NCI-H774 (cell line): ENCODE data around the gene USPL1.

Experiments
- DNase-seq: peaks from one replicate; lab custom pipeline; 2025; lab: John Stamatoyannopoulos, UW

USPL1 gene

DNA sequence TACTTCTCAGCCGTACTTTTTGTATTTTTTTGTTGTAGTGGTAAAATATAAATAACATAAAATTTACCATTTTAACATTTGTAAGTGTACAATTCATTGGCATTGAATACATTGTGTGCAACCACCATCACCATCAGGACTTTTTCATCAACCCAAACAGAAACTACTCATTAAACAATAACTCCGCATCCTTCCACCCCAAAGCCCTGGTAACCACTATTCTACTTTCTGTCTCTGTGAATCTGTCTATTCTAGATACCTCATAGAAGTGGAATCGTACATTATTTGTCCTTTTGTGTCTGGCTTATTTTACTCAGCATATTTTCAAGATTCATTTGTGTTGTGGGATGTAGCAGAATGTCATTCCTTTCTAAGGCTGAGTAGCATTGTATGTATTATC lies 38.5 kb downstream of the USPL1 start:
- DNase-seq: no peak

DNA sequence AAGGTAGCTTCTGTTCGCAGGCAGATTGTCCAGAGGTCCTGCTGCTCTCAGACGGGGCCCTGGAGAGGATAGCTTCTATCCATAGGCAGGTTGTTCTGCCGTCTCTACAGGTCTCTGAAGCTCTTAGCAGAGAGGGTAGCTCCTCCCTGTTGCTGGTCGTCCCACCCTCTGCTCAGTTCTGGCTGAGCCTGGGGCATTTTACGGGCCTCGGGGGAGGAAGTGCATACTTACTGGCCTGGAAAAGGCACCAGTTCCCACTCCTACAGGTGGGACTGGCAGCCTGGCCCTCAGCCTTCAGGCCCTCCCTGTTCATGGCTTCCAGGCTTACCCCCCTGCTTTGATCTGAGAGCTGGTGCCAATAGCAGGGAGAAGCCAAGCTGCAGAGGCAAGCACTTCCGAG lies 42.3 kb downstream of the USPL1 start:
- no peak for DNase-seq

DNA sequence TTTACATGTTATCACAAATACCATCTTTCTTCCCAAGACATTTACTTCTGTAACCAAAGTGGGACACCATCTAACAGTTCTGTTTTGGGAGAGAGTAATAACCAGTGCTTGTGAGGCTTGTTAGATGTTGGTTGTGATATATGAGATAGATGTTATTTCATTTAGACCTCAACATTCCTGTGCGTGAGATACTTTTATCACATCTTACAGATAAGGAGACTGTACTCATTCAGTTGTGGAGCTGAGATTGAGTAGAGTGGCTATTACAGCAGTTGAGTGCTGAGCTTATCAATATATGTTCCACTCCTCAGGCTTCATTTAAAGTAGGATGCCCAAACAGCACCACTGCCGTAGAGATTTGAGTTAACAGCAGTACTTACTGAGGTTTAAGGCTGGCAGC lies 43.1 kb downstream of the USPL1 start:
- no peak for DNase-seq

DNA sequence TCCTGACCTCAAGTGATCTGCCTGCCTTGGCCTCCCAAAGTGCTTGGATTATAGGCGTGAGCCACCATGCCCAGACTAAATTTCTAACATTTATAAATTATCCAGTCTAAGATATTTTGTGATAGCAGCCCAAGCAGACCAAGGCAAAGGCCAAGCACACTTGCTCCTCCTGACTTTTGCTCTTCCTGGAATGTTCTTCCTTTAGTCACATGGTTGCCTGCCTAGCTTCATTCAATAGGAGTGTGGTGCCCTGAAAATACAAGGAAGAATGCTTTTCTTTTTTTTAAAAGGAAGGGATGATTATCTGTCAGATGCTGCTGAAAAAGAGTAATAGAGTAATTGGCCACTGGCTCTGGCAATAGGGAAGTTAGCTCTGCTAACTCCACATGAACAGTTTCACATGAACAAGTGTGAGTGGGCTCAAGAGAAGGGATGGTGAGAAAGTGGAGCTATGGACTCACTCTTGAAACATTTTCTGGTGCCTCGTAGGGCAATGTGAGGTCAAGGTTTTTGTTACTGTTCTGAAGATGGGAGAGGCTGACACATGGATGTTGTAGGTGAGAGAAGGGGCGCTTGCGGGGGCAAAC lies 47.1 kb downstream of the USPL1 start:
- DNase-seq: no peak

DNA sequence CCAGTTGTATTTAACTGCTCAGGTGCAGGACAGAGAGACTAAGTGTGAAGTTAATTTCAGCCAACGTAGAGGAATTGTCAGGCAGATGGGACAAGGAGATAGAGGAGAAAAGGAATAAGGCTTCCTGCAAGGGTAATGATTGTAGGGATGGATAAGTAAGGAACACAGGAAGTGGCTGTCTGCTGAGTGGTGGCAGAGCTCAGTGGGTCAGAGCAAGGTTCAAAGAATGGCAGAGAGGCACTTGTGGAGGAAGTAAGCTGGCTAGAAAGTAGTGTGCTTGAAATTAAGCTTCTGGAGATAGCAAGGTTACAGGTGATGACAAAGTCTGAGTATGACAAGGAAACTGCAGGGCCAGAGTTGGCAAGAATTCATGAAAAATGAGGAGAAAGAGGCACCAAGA lies 47.9 kb downstream of the USPL1 start:
- no peak for DNase-seq

DNA sequence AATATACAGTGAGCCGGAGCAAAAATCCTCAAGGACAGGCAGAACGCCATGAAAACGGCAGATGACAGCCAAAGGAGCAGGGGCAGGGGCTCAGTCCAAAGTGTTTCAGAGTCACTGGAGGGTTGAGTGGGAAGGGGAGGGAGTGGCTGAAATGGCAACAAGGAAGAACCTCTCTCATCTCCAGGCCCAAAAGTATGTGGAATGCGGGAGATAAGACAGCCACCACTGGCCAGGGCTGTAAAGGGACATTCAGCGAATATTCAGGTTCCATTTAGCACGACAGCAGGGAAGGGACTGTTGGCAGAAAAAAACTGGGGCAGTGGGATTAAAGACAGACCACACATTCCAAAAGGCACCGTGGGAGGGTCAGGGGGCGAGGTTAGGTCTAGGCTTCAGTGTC lies 48.4 kb downstream of the USPL1 start:
- no peak for DNase-seq

DNA sequence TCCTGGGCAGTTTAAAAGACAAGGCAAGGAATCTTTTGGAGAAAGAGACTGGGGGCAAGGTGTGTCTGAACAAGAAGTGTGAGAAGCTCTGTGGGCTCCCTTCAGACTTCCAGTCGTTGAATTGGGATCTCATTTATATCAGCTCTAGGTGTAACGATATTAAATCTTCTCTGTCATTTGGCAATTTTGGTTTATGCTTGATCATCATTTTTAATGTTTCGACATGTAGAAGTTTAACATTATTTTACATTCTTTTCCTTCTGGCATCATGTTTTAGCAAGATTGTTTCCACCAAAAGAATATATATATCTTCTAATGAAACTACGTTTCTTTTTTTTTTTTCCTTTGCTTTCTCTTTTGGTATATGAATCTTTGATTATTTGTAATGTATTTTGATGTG lies 49.3 kb downstream of the USPL1 start:
- DNase-seq: no peak

DNA sequence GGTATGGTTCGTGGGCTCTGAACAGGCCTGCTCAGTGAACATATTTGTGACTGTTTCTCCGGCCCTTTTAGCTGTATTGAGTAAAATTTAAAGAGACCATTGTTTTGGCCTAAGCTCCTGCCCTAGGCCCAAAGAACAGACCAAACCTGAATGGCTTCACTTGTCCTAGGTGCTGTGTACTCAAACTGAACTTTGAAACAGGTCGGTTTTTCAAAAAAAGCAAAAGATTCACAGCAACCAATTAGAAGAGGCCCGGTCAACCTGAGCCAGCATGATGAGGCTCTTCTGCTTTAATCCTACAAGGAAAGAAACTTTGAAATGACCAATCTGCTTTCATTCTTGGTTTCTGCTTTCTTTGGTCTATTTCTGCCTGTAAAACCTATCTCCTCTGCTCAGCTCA lies 50.6 kb downstream of the USPL1 start:
- DNase-seq: no peak

DNA sequence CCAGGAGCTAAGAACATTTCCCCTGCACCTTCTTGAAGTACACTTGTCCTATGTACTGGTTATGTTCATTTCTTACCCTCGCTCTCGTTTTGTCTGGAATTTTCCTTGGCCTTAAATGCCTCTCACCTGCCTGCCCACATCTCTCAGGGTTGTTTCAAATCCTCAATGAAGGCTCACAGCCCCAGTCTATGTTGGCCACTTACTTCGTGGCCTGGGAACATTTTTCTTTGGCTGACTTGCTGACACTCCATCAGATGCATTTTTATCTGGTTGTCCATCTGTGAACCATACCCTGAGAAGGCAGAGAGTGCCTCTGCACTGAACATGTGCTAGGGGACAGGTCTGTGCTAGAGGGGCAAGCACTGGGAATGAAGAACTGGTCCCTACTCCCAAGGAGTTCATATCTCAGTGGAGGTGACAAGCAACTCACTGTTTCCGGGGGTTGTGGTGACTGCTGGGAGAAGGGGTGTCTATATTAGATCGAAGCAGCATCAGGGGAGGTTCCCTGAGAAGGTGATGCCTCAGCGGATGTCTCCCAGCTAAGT lies 53.6 kb downstream of the USPL1 start:
- no peak for DNase-seq

DNA sequence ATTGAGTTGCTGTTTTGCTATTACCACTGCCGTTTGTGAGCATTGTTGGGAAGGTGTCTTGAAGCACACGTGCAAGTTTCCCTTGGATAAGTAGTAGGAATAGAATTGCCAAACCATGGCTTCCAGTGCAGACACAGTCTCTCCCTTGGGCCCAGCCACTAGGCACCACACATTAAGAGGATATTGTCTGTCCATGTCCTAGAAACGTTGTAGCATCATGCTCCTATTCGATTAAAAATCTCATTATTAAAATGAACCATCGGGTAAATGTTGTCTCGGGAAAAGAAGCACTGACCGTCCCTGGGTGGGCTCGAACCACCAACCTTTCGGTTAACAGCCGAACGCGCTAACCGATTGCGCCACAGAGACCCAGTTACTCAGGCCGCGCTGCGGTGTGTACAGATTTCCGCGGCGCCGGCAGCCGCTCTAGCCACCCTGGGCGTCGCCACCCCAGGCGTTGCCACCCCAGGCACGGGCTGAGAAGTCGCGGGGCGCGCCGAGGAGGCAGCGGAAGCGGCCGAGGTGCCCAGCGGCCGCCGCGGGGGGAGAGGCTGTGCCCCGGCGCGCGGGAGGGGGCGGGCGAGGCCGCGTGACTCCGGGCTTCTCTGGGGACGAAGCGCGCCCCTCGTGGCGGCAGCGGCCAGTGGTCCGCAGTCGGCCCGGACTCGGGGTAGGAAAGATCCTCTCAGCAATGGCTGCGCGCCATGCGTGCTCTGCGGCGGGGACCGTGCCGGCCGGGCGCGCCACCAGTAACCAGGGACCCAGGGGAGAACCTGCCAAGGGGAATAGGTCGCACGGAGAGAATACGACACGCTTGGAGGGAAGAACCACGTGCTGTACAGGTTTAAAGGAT lies 56.2 kb downstream of the USPL1 start:
- DNase-seq: peak; percentile 73

DNA sequence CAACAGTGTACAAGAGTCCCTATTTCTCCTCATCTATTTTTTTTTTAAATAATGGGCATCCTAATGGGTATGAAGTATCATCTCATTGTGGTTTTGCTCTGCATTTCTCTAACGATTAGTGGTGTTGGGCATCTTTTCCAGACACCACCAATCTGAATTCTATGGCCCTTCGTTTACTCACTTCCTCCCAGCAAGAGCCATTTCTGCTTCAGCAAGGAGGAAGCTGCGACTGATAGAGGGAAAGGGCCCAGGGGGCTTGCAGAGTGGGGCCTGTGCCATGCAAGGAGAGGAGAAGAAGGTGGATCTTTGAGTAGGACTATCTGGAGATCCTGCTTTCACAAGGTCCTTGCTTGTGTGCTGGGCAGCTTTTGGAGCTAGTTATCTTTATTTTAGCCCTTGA lies 58.0 kb downstream of the USPL1 start:
- no peak for DNase-seq

DNA sequence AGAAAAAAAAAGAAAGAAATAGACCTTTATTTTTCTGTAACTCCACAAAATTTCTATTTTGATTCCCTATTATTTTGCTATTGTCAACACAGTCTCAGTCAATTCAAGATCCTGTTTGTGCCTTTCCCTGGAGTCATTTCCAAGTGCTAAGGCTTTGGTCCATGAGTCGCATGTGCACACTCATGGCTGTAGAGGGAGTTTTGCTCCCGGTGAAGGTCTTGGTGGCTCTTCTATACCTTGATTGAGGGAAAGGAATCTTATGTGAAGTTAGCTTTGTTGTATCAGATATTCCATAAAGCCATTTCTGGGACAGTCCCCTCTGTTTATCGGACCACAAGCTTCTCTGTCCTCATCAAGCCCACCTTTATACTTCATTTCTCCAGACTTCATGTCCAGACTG lies 59.0 kb downstream of the USPL1 start:
- no peak for DNase-seq

DNA sequence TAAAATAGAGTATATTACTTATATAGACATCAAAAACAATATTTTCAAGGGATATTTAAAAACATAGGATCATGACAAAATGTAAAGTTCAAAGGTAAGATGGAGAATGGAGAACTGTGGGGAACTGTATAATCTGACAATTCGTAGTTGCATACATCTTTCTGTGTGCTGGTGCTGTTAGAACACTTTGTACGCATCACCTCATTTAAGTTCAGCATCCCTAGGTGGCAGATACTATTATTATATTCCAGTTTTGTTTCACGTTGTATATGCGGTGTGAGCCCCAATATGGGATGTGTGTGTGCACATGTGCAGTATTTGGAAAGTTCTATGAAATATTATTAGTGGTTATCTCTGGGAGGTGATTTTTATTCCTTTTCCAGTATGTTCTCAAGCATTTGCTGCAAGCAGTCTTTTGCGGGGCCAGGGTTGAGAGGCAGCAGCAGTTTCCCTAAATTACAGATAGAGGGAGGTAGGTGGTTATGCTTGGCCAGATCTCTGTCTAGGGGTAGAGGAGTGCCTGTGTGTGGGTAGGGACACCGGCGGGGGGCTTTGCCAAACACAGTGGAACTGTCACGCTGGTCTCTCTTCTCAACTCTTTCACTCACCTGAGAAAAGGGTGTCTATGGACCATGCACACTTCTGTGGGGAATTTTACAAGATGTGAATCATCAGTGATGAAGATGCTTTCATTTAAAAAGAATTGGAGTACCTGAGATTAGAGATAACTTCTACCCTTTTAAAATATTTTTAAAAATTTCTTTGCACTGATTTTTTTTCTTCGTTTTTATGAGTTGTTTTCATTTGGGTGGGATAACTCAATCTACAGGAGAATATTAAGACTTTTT lies 62.0 kb downstream of the USPL1 start:
- DNase-seq: no peak

DNA sequence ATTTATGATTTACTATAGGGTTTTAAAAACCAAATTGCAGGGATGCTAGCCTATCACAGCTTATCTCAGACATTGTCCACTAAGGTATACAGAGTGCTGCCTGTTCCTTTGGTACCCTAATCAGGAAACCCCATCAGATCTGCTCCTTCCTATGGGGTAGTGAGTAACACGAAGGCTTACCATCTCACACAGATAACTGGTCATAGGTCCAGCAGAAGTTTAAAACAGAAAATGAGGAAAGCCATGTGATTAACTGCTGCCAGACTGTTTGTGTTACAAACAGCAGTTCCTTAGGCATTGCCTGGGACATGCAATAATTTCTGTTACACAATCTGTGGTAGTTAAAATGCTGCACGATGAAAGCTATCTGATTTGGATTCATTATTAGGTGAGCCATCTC lies 64.1 kb downstream of the USPL1 start:
- no peak for DNase-seq

DNA sequence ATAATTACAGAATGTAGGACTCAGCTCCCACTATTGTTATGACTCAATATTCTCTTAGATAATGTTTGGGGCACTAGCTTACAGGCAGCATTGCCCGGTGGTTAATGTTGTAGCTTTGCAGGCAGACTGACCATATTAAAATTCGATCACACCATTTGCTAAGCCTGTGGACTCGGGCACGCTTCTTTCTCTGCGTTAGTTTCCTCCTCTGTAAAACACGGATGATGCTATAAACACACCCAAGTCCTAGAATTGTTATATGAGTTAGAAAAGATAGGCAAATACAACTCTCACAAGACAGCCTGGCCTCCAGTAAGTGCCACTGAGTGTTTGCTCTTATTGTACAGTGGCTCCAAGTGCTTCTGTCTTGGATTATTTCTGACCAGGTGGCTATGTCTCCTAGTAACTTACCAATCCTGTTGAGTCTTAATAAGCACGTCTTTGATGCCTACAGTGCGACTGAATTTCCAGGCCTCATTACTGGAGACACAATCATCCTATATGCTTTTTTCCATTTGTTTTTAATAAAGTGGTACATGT lies 67.7 kb downstream of the USPL1 start:
- no peak for DNase-seq

DNA sequence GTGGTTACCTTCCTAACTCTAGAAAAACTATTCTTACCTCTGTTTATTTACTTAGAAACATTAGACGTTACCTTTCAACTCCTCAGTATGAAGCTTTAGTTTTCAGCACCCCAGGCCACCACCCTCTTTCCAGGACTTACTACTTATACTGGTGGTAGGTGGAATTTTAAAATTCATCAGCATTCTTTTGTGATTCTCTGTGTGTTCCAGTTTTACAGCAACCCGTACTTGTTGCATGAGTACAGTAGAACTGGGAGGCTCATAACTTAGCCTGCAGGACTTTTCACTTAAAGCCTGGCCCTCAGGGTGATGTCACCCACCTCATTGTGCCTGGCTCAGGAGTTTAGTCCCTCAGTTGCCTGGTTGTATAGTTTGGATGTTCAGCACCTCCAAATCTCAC lies 68.3 kb downstream of the USPL1 start:
- DNase-seq: no peak

DNA sequence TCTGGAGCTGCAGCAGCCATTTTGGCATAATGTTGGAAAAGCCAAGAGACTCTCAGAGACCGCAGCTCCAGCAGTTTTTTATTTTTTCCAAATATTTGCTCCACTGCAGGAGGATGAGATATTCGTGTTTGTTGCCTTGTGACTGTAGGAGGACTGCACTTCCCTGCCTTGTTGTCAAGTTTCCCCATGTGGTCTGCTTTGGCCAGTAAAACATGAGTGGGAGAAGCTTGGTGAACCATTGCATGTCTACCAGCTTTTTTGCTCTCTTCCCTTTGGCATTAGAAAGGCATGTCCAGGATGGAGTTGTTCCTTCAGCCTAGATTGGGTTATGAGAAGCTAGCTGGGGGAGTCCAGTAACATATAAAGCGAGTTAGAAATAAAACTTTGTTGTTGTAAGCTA lies 69.9 kb downstream of the USPL1 start:
- DNase-seq: no peak

DNA sequence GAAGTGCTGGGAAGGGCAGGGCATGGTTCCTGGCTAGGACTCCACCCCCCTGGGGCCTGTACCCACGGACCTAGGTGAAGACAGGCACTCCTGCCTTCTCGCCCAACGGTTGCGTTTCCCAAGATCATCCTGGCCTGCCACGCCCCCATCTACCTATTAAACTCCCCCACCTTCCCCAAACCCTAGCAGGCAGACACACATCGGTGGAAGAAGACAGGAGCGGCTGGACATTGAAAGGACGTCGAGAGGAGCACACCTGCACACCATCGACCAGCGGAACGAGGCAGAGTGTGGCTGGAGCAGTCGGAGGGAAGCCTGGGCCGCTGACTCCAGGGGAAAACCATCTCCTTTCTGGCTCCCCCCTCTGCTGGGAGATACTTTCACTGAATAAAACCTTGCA lies 72.0 kb downstream of the USPL1 start:
- no peak for DNase-seq

DNA sequence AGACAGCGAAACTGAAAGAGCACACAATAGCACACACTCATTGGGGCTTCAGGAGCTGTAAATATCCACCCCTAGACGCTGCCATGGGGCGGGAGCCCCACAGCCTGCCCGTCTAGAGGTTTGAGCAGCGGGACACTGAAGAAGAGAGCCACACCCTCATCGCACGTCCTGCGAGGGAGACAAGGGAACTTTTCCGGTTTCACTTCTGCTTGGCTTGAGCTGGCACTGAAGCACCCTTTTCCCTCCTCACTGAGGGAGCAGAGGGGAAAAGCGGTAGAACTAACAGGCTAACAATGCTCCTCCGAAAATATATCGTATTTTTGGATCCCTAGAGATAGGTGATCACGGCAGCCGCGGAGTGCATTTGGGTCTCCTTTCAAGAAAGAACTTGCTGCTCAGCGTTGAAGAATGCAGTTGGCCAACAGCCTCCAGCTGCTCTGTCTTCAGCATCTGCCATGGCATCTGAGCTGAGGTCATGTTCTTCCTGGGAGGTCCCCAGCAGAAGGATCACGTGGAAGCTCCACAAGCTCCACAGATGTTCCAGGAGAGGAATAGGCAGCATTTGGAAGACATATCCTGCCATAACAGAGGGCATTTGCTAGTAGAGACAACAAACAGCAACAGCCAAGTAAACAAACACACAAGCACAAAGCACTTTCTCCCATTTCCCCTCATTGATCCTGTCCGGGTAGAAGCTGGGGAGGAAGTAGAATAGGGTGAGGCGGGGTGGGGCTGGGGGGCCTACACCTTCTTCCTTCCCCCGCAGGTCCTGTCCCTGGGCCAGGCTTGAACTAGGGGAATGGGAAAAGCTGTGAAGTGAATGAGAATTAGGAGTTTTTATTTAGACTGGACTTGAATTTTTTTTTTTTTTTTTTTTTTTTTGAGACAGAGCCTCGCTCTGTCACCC lies 72.8 kb downstream of the USPL1 start:
- DNase-seq: no peak

DNA sequence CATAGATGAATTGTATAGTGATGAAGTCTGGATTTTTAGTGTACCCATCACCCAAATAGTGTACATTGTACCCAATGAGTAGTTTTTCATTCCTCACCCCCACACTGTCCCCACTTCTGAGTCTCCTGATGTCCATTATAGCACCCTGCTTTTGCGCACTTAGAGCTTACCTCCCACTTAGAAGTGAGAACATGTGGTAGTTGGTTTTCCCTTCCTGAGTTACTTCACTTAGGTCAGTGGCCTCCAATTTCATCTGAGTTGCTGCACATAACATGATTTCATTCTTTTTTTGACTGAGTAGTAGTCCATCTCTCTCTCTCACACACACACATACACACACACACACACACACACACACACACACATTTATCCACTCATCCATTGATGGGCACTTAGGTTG lies 74.4 kb downstream of the USPL1 start:
- DNase-seq: no peak
